Testis (tissue), 3 donors: ENCODE results near the gene NRAP. TPM values are rescaled to one million over a fixed set of nuclear protein-coding genes. Genes with fewer than 3 reads are reported as not detected.

Experiments used
- DNase-seq: peaks from one replicate; pipeline ENCODE4 v3.0.0-alpha.2; 2019
- H3K27ac ChIP-seq, 2 donors: fragments of 200-600 bp; sonication (generic); one replicate each; pipeline ENCODE4 v1.5.1; 2019
- H3K27me3 ChIP-seq: fragments of 200-600 bp; sonication (generic); one replicate; pipeline ENCODE4 v1.5.1; 2019
- H3K36me3 ChIP-seq: fragments of 200-600 bp; sonication (generic); one replicate; pipeline ENCODE4 v1.5.1; 2017; ENCODE audit warnings: low read depth; ENCODE audit errors: missing control alignments
- H3K4me1 ChIP-seq: fragments of 200-600 bp; sonication (generic); one replicate; pipeline ENCODE4 v1.5.1; 2019
- H3K4me3 ChIP-seq, 2 donors: fragments of 200-600 bp; sonication (generic); one replicate each; pipeline ENCODE4 v1.5.1; 2017 to 2019
- H3K9me3 ChIP-seq: fragments of 200-600 bp; sonication (generic); one replicate; pipeline ENCODE4 v1.5.1; 2017
- POLR2A ChIP-seq: fragments of 450-650 bp; IDR thresholded peaks from one replicate; pipeline ENCODE4 v1.6.1; 2017; ENCODE audit warnings: antibody characterized with exemption, mild to moderate bottlenecking, moderate library complexity
- WGBS, 2 donors: methylation state at CpG; one replicate each; pipeline ENCODE4 v1.1.5; 2018; 5-methylcytosine and 5-hydroxymethylcytosine counted together
- intact Hi-C: fragments of 100-400 bp; cut with DNase I; formaldehyde crosslinking; loops from one replicate; pipeline ENCODE4 v1.15.1; 2023; ENCODE audit warnings: low total_unique reads
- polyA plus RNA-seq: library from polyadenylated mRNA; stranded (reverse); fragments of 350-450 nt; fragmentation: Illumina TruSeq; extraction: RNeasy Lipid Tissue Mini Kit (QIAGEN cat#74804); gene quantifications from one replicate; pipeline ENCODE4 v1.2.3, GENCODE V29; 2014; ENCODE audit warnings: low read depth, low replicate concordance; ENCODE audit not compliant: insufficient read depth
- total RNA-seq, 2 donors: library from RNA; depleted of rRNA; stranded (reverse); fragments of >200 nt; gene quantifications; one replicate each; pipeline ENCODE4 v1.2.3, GENCODE V29; 2016
- TF ChIP-seq, protein P1 (sequence below), 3 experiments: fragments of 450-650 bp in 2 of 3; fragments of 200-600 bp in 1 of 3; sonication (generic) in 1 of 3; IDR thresholded peaks; one replicate each; pipeline ENCODE4 v1.5.1; 2016 to 2019; ENCODE audit warnings: antibody characterized with exemption in 3 of 3, mild to moderate bottlenecking in 2 of 3, moderate library complexity in 1 of 3

NRAP gene
- total and polyA plus RNA-seq, 3 donors from 2014 or later = 2.1 to 7.9 (median 2.8) TPM

DNA sequence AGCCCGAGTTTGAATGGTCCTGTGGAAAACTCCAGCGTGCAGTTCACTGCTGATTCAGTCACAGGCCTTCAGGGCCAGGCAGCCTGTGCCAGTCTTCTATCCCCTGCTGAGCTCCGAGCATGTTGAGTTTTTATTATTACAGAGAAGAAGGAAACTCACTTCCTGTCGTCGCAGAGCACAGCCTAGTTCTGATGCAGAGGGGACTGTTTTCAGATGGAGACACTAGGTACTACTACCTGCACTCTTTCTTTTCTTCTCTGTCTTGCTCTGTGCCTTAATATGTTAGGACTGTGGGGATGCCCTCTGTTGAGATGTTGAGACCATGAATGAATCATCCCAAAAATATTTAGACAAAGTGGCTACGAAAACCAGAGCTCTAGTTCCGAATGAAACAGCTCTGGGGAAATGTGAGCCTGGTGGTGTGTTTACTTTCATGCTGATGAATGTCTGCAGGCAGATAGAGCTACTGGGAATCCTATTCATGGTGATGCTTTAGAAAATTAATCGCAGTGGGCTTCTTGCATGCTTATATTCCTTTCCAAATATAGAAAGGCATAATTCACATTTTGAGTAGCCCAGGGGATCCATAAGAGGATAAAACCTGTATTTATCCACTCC lies 45.5 kb upstream of the NRAP start:
- DNase-seq = no peak
- TF ChIP-seq, protein P1, sequence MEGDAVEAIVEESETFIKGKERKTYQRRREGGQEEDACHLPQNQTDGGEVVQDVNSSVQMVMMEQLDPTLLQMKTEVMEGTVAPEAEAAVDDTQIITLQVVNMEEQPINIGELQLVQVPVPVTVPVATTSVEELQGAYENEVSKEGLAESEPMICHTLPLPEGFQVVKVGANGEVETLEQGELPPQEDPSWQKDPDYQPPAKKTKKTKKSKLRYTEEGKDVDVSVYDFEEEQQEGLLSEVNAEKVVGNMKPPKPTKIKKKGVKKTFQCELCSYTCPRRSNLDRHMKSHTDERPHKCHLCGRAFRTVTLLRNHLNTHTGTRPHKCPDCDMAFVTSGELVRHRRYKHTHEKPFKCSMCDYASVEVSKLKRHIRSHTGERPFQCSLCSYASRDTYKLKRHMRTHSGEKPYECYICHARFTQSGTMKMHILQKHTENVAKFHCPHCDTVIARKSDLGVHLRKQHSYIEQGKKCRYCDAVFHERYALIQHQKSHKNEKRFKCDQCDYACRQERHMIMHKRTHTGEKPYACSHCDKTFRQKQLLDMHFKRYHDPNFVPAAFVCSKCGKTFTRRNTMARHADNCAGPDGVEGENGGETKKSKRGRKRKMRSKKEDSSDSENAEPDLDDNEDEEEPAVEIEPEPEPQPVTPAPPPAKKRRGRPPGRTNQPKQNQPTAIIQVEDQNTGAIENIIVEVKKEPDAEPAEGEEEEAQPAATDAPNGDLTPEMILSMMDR (IDR thresholded peaks at IDR 0.05) = no peak
- Histone ChIP-seq H3K36me3 (no peaks in the 10 kb centered on the region), H3K4me3 (no peak overlapping the region), H3K27me3 (no peaks in the 10 kb centered on the region), H3K9me3 (no peaks in the 10 kb centered on the region), H3K4me1 (peaks cover 6% of the 10 kb centered on the region), H3K27ac (no peak overlapping the region)
- intact Hi-C loops = no loop called here
- 72 to 85% methylated on average over 8 of the region's 8 CpGs for WGBS, 2 donors

DNA sequence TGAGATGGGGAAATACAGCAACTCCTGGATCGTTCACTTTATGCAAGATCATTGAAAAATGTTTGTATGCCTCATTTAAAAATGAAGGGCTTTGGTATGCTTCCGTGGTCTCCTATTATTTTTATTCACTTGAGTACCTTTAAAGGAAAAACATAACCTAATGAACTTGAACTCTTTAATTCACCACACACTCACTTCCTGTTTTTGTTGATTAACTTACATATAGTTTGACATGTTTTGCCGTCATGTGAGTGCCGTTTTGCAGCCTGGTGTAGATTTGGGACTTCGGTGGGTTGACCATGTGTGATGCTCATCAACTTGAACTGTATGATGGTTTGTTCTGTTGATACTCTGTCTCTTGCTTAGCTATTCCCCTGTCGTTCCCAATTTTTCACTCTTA lies 44.8 kb upstream of the NRAP start:
- H3K27me3 ChIP-seq = no peaks in the 10 kb centered on the region
- intact Hi-C loops = no loop called here
- DNase-seq = no peak
- TF ChIP-seq, protein P1 (IDR thresholded peaks at IDR 0.05) = no peak
- no peak for TF ChIP-seq POLR2A
- no peaks in the 10 kb centered on the region for H3K36me3 ChIP-seq
- peaks cover 6% of the 10 kb centered on the region for H3K4me1 ChIP-seq
- WGBS, 2 donors = 94 to 97% methylated on average over 6 of the region's 6 CpGs
- H3K27ac ChIP-seq = no peak overlapping the region
- no peaks in the 10 kb centered on the region for H3K9me3 ChIP-seq
- H3K4me3 ChIP-seq = no peak overlapping the region

DNA sequence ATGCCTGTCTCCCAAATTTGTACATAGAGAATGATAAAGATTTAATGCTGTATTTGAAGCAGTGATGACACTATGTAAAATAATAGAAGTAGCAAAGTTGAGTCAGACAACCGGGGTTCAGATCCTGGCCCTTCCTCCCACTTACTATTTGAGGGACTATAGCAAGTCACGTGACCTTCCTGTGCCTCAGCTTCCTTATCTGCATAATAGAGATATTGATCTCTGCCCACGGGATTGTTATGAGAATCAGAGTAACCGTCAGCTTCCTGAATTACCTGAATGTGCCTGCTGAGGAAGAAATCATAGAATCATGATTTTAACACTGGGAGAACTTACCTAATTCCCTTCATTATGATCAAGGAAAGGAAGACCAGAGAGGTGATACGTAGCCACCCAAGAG lies 42.8 kb upstream of the NRAP start:
- H3K27me3 ChIP-seq = no peaks in the 10 kb centered on the region
- 73 to 76% methylated on average over 5 of the region's 5 CpGs for WGBS, 2 donors

DNA sequence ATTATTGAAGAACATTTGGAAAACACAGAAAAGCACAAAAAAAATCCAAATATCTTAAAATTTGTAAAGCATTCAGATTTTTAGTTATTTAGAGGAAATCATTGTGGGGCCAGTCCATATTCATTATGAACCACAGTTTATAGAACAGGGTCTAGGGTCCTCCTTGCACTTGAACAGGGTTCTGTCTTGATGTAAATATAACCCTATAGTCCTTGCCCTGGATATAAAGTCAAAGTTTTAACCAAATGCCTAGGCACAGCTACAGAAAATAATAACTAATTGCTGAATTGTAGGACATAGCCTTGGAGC lies 41.5 kb upstream of the NRAP start:
- no peaks in the 10 kb centered on the region for H3K27me3 ChIP-seq
- TF ChIP-seq, protein P1 (IDR thresholded peaks at IDR 0.05) = no peak
- TF ChIP-seq POLR2A = no peak
- H3K9me3 ChIP-seq = no peaks in the 10 kb centered on the region
- H3K27ac ChIP-seq = no peak overlapping the region
- DNase-seq = no peak
- H3K36me3 ChIP-seq = no peaks in the 10 kb centered on the region
- peaks cover 6% of the 10 kb centered on the region for H3K4me1 ChIP-seq
- intact Hi-C loops = no loop called here
- no peak overlapping the region for H3K4me3 ChIP-seq

More for the DNA sequence above, 42.8 kb upstream of the NRAP start:
- intact Hi-C loops = no loop called here
- no peak overlapping the region for H3K27ac ChIP-seq
- H3K9me3 ChIP-seq = no peaks in the 10 kb centered on the region
- DNase-seq = no peak
- H3K36me3 ChIP-seq = no peaks in the 10 kb centered on the region
- TF ChIP-seq, protein P1 (IDR thresholded peaks at IDR 0.05) = no peak
- H3K4me1 ChIP-seq = peaks cover 6% of the 10 kb centered on the region
- H3K4me3 ChIP-seq = no peak overlapping the region

DNA sequence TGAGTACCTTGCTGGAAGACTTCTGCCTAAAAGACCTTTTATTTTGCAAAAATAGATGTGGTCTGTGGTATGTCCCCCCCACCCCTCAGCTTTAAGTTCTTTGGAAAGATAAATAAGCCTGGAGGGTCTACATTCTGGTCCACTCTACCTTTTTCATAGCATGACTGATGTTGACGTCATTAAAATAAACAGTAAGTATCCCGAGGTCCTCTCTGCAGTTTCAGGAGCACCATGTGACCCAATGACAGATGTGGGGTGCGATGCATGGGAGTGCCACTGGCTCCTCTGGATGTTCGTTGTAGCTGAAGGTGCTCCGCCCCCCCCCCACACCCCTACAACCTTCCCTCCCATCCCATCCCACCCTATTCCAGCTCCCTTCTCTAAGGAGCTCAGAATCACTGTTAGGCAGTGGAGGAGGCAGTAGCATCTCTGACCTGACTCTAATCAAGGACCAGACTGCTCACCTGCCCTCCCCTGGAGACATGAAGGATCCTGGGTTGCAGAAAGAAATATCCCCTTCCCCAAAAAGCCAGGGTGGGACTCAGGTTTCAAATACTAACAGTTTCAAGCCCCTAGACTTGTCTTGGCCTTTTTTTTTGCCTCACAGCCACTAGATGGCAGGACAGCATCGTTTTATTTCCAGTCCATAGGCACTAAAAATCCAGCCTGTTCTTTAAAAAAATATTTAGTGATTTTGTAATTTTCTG lies 40.9 kb upstream of the NRAP start:
- H3K27me3 ChIP-seq = no peaks in the 10 kb centered on the region
- no peak for TF ChIP-seq POLR2A
- TF ChIP-seq, protein P1 (IDR thresholded peaks at IDR 0.05) = peak; percentile 22 to 50 (median 48)
- peak; percentile 24 for DNase-seq
- no peak overlapping the region for H3K4me3 ChIP-seq
- no peaks in the 10 kb centered on the region for H3K9me3 ChIP-seq
- intact Hi-C loops = no loop called here
- H3K36me3 ChIP-seq = no peaks in the 10 kb centered on the region
- H3K27ac ChIP-seq = no peak overlapping the region
- 60 to 66% methylated on average over 6 of the region's 6 CpGs for whole genome bisulfite sequencing, 2 donors
- peaks cover 6% of the 10 kb centered on the region for H3K4me1 ChIP-seq
